Kidney (tissue), 14 donors: ENCODE data around the gene KCP. TPM values are rescaled to one million over a fixed set of nuclear protein-coding genes. Genes with fewer than 3 reads are reported as not detected.

Experiments used
- DNase-seq, 5 donors: peaks; one replicate each; pipeline ENCODE4 v3.0.0-alpha.2; 2013 to 2020
- FAIRE-seq: peaks from 2 replicates; lab custom pipeline; 2012; peaks lifted over from hg19 to GRCh38; lab: Jason Lieb, UNC
- H3K27ac ChIP-seq, 2 donors: one replicate each; pipeline ENCODE4 v1.7.0; 2013; ENCODE audit warnings: low read depth in 2 of 2, low read length in 2 of 2, inconsistent platforms in 1 of 2
- H3K27me3 ChIP-seq: one replicate; pipeline ENCODE4 v1.7.1; 2013; ENCODE audit warnings: low read length, inconsistent platforms; ENCODE audit not compliant: control insufficient read depth, insufficient read depth
- H3K36me3 ChIP-seq, 3 donors: one replicate each; pipeline versions ENCODE4 v1.7.0 to v1.7.1; 2013; ENCODE audit warnings: low read length in 3 of 3, control low read depth in 1 of 3, inconsistent platforms in 1 of 3; ENCODE audit not compliant: insufficient read depth in 3 of 3, control insufficient read depth in 2 of 3
- H3K4me1 ChIP-seq, 3 donors: one replicate each; pipeline versions ENCODE4 v1.7.0 to v1.7.1; 2013; ENCODE audit warnings: low read length in 3 of 3, inconsistent platforms in 1 of 3, low read depth in 1 of 3; ENCODE audit not compliant: control insufficient read depth in 2 of 3, insufficient read depth in 2 of 3
- H3K4me3 ChIP-seq, 3 donors: one replicate each; pipeline versions ENCODE4 v1.7.0 to v1.8.1; 2013; ENCODE audit warnings: low read length in 3 of 3, control low read depth in 1 of 3, inconsistent platforms in 1 of 3
- H3K9ac ChIP-seq, 3 donors: one replicate each; pipeline versions ENCODE4 v1.7.0 to v1.7.1; 2013; ENCODE audit warnings: low read length in 3 of 3, control low read depth in 1 of 3, inconsistent platforms in 1 of 3
- H3K9me3 ChIP-seq, 3 donors: one replicate each; pipeline versions ENCODE4 v1.7.0 to v1.7.1; 2013; ENCODE audit warnings: low read length in 3 of 3, control low read depth in 1 of 3, inconsistent platforms in 1 of 3; ENCODE audit not compliant: control insufficient read depth in 2 of 3, insufficient read depth in 1 of 3
- intact Hi-C: fragments of 100-400 bp; cut with DNase I; formaldehyde crosslinking; loops from one replicate; pipeline ENCODE4 v1.11.1; 2022
- polyA plus RNA-seq: library from polyadenylated mRNA; stranded (reverse); fragments of 350-450 nt; fragmentation: Illumina TruSeq; extraction: RNeasy Lipid Tissue Mini Kit (QIAGEN cat#74804); gene quantifications from one replicate; pipeline ENCODE4 v1.2.3, GENCODE V29; 2014; ENCODE audit warnings: low read depth, low replicate concordance; ENCODE audit not compliant: insufficient read depth
- total RNA-seq: library from RNA; stranded (reverse); fragmentation: NEBNext Ultra II Directional; extraction: Animal tissue kit (Norgen Biotek cat#: 25700); gene quantifications from one replicate; pipeline ENCODE4 v1.2.1, GENCODE V29; 2021
- TF ChIP-seq, protein P1 (sequence below): IDR thresholded peaks from 3 replicates; pipeline ENCODE4 v1.5.1; 2012; ENCODE audit warnings: mild to moderate bottlenecking, moderate library complexity, borderline replicate concordance; ENCODE audit not compliant: insufficient read depth; ENCODE audit errors: extremely low read depth
- donor health status: control.
- donor health status: control.
- donor health status: control.
- donor health status: control.
- donor health status: control.
- donor health status: DM: yes; HTN: yes; CAD: no.
- donor health status: Normal renal cell carcinoma (clear cell type).

KCP gene
- total and polyA plus RNA-seq, 2 donors from 2014 or later, result 7.7 to 44.6 TPM

DNA sequence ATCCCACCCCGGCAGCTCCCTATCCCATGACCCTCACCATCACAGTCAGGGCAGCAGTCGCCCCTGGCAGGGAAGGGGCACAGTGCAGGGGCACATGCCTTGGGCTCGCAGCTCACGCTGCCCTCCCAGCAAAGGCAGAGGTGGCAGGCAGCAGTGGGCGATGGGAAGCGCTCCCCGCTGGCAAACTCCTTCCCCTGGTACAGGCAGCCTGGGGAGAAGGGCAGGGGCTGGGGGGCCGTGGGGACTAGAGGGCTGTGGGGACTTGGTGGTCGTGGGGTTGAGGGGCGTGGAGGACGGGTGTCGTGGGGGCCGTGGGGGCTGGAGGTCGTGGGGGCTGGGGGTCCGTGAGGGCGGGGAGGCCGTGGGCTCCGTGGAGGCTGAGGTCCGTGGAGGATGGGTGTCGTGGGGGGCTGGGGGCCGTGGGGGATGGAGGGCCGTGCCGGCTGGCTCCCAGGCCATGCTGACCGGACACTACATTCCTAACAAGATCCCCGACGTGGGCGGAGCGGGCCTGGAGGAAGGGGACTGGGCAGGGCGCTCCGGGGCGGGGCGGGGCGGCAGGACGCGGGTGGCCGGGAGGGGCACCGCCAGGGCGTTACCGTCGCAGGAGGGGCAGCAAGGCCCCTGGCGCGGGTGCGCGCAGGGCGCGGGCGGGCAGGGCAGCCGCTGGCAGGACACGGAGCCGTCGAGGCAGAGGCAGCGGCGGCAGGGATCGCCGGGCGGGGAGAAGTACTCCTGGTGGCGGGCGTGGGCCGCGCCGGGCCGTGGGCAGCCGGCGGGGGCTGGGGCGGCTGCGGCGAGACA is 20.0 kb downstream of the KCP start:
- Histone ChIP-seq H3K36me3 (no peaks in the 10 kb centered on the region), H3K9ac (no peak overlapping the region), H3K4me3 (no peak overlapping the region), H3K9me3 (peaks cover 0 to 3% (median 0%) of the 10 kb centered on the region in 3 donors), H3K4me1 (no peaks in the 10 kb centered on the region), H3K27ac (no peak overlapping the region), H3K27me3 (no peaks in the 10 kb centered on the region)
- FAIRE-seq (no peak), DNase-seq (peak in 3 of 5 donors; percentile 58 to 79 (median 71))
- intact Hi-C loops, result no loop called here
- TF ChIP-seq, protein P1, sequence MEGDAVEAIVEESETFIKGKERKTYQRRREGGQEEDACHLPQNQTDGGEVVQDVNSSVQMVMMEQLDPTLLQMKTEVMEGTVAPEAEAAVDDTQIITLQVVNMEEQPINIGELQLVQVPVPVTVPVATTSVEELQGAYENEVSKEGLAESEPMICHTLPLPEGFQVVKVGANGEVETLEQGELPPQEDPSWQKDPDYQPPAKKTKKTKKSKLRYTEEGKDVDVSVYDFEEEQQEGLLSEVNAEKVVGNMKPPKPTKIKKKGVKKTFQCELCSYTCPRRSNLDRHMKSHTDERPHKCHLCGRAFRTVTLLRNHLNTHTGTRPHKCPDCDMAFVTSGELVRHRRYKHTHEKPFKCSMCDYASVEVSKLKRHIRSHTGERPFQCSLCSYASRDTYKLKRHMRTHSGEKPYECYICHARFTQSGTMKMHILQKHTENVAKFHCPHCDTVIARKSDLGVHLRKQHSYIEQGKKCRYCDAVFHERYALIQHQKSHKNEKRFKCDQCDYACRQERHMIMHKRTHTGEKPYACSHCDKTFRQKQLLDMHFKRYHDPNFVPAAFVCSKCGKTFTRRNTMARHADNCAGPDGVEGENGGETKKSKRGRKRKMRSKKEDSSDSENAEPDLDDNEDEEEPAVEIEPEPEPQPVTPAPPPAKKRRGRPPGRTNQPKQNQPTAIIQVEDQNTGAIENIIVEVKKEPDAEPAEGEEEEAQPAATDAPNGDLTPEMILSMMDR, result no peak

DNA sequence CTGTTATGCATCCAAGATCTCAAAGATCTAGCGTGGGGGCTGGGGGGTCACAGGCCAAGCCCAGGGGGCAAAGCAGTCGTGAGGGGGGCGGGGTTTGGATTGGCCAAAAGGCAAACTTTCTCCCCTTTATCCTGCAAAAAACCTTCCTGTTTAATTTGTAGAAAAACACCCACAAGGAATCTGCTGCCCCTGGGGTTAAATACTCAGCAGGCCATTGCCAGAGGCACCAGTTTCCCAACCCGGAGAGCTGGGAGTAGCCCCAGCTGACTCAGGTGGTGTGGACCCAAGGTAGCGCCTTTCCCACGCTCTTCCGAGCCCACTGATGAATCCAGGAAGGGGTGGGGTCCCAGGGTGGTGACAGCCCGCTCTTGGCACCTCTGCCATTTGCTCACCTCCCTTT is 21.4 kb downstream of the KCP start:
- Histone ChIP-seq H3K4me3 (no peak overlapping the region), H3K9ac (no peak overlapping the region), H3K27me3 (no peaks in the 10 kb centered on the region), H3K9me3 (peaks cover 0 to 3% (median 0%) of the 10 kb centered on the region in 3 donors), H3K27ac (no peak overlapping the region), H3K36me3 (no peaks in the 10 kb centered on the region), H3K4me1 (no peaks in the 10 kb centered on the region)
- peak in 1 of 5 donors; percentile 51 for DNase-seq
- intact Hi-C loops, result no loop called here
- no peak for FAIRE-seq
- TF ChIP-seq, protein P1, result no peak

DNA sequence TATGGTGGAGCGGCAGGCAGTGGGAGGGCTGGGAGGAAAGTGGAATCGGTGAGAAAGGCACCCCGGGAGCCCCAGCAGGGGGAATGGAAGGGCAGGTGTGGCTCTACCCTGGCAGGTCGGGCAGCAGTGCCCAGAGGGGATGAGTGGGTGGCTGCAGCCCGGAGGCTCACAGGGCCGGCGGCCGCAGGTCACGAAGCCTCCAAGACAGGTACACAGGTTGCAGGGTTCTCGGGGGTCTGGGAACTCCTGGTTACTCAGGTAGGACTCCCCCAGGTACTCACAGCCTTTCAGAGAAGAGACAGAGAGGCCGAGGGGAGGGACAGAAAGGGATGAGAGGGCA is 21.8 kb downstream of the KCP start:
- H3K4me1 ChIP-seq, result no peaks in the 10 kb centered on the region
- H3K9me3 ChIP-seq, result peaks cover 0 to 3% (median 0%) of the 10 kb centered on the region in 3 donors
- H3K27me3 ChIP-seq, result no peaks in the 10 kb centered on the region
- no peak overlapping the region for H3K4me3 ChIP-seq
- DNase-seq, result peak in 2 of 5 donors; percentile 42 to 55
- TF ChIP-seq, protein P1, result no peak
- intact Hi-C loops, result no loop called here
- no peak overlapping the region for H3K27ac ChIP-seq
- H3K9ac ChIP-seq, result no peak overlapping the region
- no peaks in the 10 kb centered on the region for H3K36me3 ChIP-seq
- no peak for FAIRE-seq
